ENCODE data around the gene C2CD2L. TPM values are rescaled to one million over a fixed set of nuclear protein-coding genes. Genes with fewer than 3 reads are reported as not detected.

C2CD2L gene
- total RNA-seq, 2 experiments from 2014 or later: 14.2 to 17.7 TPM

GRCh38 chr11:119147604-119148333 lies 40.6 kb downstream of the C2CD2L start:
- POLR2A ChIA-PET: interaction anchor here (0.6 to 0.7 kb wide), 2 partner anchors 30 to 63 kb away, joined by 3 read pairs; partner anchors contain the start of gene HMBS
- intact Hi-C loops (cut with micrococcal nuclease): no loop called here
- Mint-ChIP-seq H3K9me3 (no peaks in the 10 kb centered on the region), H3K36me3 (ENCODE audit: low read depth) (no peaks in the 10 kb centered on the region), H3K27ac (no peak overlapping the region), H3K4me1 (ENCODE audit: low read depth) (peaks cover 12% of the 10 kb centered on the region), H3K27me3 (peaks cover 27% of the 10 kb centered on the region), H3K4me3 (peak overlapping the region; percentile 14)
- CTCF ChIA-PET: interaction anchor here (1.1 to 1.5 kb wide), 3 partner anchors 22 to 176 kb away, joined by 3 to 7 read pairs (median 3); partner anchors contain the start of genes NLRX1 and VPS11
- peak; percentile 16 for DNase-seq
- no peak for TF ChIP-seq CTCF (IDR thresholded peaks at IDR 0.05)
- ATAC-seq: peak; percentile 25

GRCh38 chr11:119148720-119149017 lies 41.5 kb downstream of the C2CD2L start:
- Mint-ChIP-seq H3K27ac (no peak overlapping the region), H3K4me3 (peak overlapping the region; percentile 62), H3K4me1 (ENCODE audit: low read depth) (peaks cover 12% of the 10 kb centered on the region), H3K9me3 (no peaks in the 10 kb centered on the region), H3K36me3 (ENCODE audit: low read depth) (no peaks in the 10 kb centered on the region), H3K27me3 (peaks cover 26% of the 10 kb centered on the region)
- POLR2A ChIA-PET: no interaction called here
- DNase-seq (no peak), ATAC-seq (no peak)
- CTCF ChIA-PET: interaction anchor here (1.3 kb wide), 1 partner anchor 81 kb away, joined by 3 read pairs; the partner anchor contains the start of gene VPS11
- no peak for TF ChIP-seq CTCF (IDR thresholded peaks at IDR 0.05)
- intact Hi-C loops (cut with micrococcal nuclease): no loop called here

- no peak within 1 kb of the TSS for H3K27ac Mint-ChIP-seq
- peaks cover 12% of the 10 kb centered on the region for H3K4me1 Mint-ChIP-seq (ENCODE audit: low read depth)
- DNase-seq (peak; percentile 29), ATAC-seq (peak; percentile 56)
- H3K36me3 Mint-ChIP-seq (ENCODE audit: low read depth): no peaks in the 10 kb centered on the region
- CTCF ChIA-PET: interaction anchor here (0.6 to 1.3 kb wide), 2 partner anchors 47 to 81 kb away, joined by 3 read pairs; partner anchors contain the start of gene VPS11
- intact Hi-C loops (cut with micrococcal nuclease): no loop called here
- TF ChIP-seq CTCF (IDR thresholded peaks at IDR 0.05): no peak
- POLR2A ChIA-PET: interaction anchor here (1.1 kb wide), 1 partner anchor 26 kb away, joined by 4 read pairs; no protein-coding TSS in a partner anchor
- peak within 1 kb of the TSS; percentile 62 for H3K4me3 Mint-ChIP-seq
- H3K9me3 Mint-ChIP-seq: no peaks in the 10 kb centered on the region
- peaks cover 26% of the 10 kb centered on the region for H3K27me3 Mint-ChIP-seq
Observed at GRCh38 chr11:119149018-119149785, 42.1 kb downstream of the C2CD2L start, which contains the start of gene ABCG4. ABCG4 (plus strand) TSS chr11:119149052; CDS start chr11:119149966, 914 bp downstream.

- POLR2A ChIA-PET: interaction anchor here (0.6 to 1.1 kb wide), 3 partner anchors 19 to 379 kb away, joined by 3 to 4 read pairs (median 3); partner anchors contain the start of gene NLRX1
- H3K4me3 Mint-ChIP-seq: peak overlapping the region; percentile 8
- DNase-seq: no peak
- TF ChIP-seq CTCF (IDR thresholded peaks at IDR 0.05): no peak
- no peaks in the 10 kb centered on the region for H3K9me3 Mint-ChIP-seq
- no peak overlapping the region for H3K27ac Mint-ChIP-seq
- peaks cover 12% of the 10 kb centered on the region for H3K4me1 Mint-ChIP-seq (ENCODE audit: low read depth)
- H3K36me3 Mint-ChIP-seq (ENCODE audit: low read depth): no peaks in the 10 kb centered on the region
- no peak for ATAC-seq
- intact Hi-C loops (cut with micrococcal nuclease): no loop called here
- H3K27me3 Mint-ChIP-seq: peaks cover 26% of the 10 kb centered on the region
- CTCF ChIA-PET: interaction anchor here (0.6 to 1.4 kb wide), 2 partner anchors 15 to 47 kb away, joined by 3 read pairs; no protein-coding TSS in a partner anchor
Observed at GRCh38 chr11:119149786-119150275, 42.7 kb downstream of the C2CD2L start.

Measured in activated CD8-positive, alpha-beta T cell treated with anti-CD3 and anti-CD28 coated beads for 36 hours (primary cell).